Endodermal cell (in vitro differentiated cells): ENCODE measurements around the gene IL17RC. TPM values are rescaled to one million over a fixed set of nuclear protein-coding genes. Genes with fewer than 3 reads are reported as not detected.

Source experiments
- DNase-seq: peaks from one replicate; pipeline ENCODE4 v3.0.0-alpha.2; 2017
- H3K27ac ChIP-seq: 2 replicates; pipeline ENCODE4 v1.5.1; 2013; ENCODE audit warnings: mild to moderate bottlenecking, low read depth, low read length, moderate library complexity
- H3K27me3 ChIP-seq: 2 replicates; pipeline ENCODE4 v1.6.1; 2013; ENCODE audit warnings: mild to moderate bottlenecking, low read length, moderate library complexity; ENCODE audit not compliant: insufficient read depth, control insufficient read depth, poor library complexity, severe bottlenecking
- H3K36me3 ChIP-seq: 2 replicates; pipeline ENCODE4 v1.7.0; 2013; ENCODE audit warnings: mild to moderate bottlenecking, low read length, moderate library complexity; ENCODE audit not compliant: control insufficient read depth, insufficient read depth
- H3K4me1 ChIP-seq: one replicate; pipeline ENCODE4 v1.7.0; 2013; ENCODE audit warnings: low read length; ENCODE audit not compliant: control insufficient read depth, insufficient read depth
- H3K4me3 ChIP-seq: 2 replicates; pipeline ENCODE4 v1.5.1; 2013; ENCODE audit warnings: mild to moderate bottlenecking, low read length, moderate library complexity
- H3K9ac ChIP-seq: 2 replicates; pipeline ENCODE4 v1.6.1; 2013; ENCODE audit warnings: mild to moderate bottlenecking, low read length, moderate library complexity; ENCODE audit not compliant: poor library complexity, severe bottlenecking; ENCODE audit errors: extremely low read depth
- H3K9me3 ChIP-seq: 2 replicates; pipeline ENCODE4 v1.6.1; 2013; ENCODE audit warnings: mild to moderate bottlenecking, low read length, moderate library complexity; ENCODE audit not compliant: control insufficient read depth
- H3K27ac Mint-ChIP-seq: 2 replicates; pipeline ENCODE4 v1.8.0; 2020; ENCODE audit warnings: mixed read lengths
- H3K27me3 Mint-ChIP-seq: 2 replicates; pipeline ENCODE4 v1.8.0; 2021; ENCODE audit warnings: mild to moderate bottlenecking, mixed read lengths; ENCODE audit not compliant: insufficient read depth
- H3K36me3 Mint-ChIP-seq: 2 replicates; pipeline ENCODE4 v1.8.0; 2020; ENCODE audit warnings: low read depth, mixed read lengths
- H3K4me1 Mint-ChIP-seq: 2 replicates; pipeline ENCODE4 v1.8.0; 2020; ENCODE audit warnings: mixed read lengths
- H3K4me3 Mint-ChIP-seq: 2 replicates; pipeline ENCODE4 v1.8.0; 2020; ENCODE audit warnings: mild to moderate bottlenecking, moderate library complexity, mixed read lengths
- H3K9me3 Mint-ChIP-seq: 2 replicates; pipeline ENCODE4 v1.8.0; 2020; ENCODE audit warnings: mild to moderate bottlenecking, mixed read lengths
- WGBS, 2 experiments: methylation state at CpG; one replicate each; pipeline versions ENCODE4 v1.1.5 to v1.1.7; 2013; ENCODE audit warnings: missing lambda C conversion rate in 2 of 2, mixed read lengths in 1 of 2; ENCODE audit not compliant: insufficient coverage in 1 of 2, insufficient read length in 1 of 2; 5-methylcytosine and 5-hydroxymethylcytosine counted together
- total RNA-seq, 2 donors: library from RNA; stranded (reverse); fragmentation: NEBNext Ultra II Directional in 1 of 2; extraction: Animal tissue kit (Norgen Biotek cat#: 25700) in 1 of 2; gene quantifications; 2 replicates in 1 of 2; 3 replicates in 1 of 2; pipeline ENCODE4 v1.2.1, GENCODE V29; 2021
- TF ChIP-seq, protein P1 (sequence below): fragments of 200-600 bp; sonication (generic); conservative IDR thresholded peaks from 2 replicates; pipeline ENCODE4 v1.5.0; 2021; ENCODE audit warnings: antibody characterized with exemption, mild to moderate bottlenecking

IL17RC gene
- total RNA-seq, 2 donors from 2014 or later, result 15.7 to 19.0 TPM

DNA sequence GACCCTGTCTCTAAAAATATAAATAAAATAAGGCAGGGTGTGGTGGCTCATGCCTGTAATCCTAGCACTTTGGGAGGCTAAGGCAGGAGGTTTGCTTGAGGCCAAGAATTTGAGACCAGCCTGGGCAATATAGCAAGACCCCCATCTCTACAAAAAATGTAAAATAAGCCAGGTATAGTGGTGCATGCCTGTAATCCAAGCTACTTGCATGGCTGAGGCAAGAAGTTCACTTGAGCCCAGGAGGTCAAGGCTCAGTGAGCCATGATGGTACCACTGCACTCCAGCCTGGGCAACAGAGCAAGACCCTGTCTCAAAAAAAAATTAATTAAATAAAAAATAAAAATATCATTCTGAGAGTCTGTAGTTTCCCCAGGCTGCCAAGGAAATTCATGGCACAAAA, 30.6 kb upstream of the IL17RC start:
- Histone ChIP-seq H3K4me3 (no peak overlapping the region), H3K9ac (no peak overlapping the region), H3K36me3 (no peaks in the 10 kb centered on the region), H3K27ac (no peak overlapping the region), H3K9me3 (no peaks in the 10 kb centered on the region), H3K27me3 (peaks cover 7% of the 10 kb centered on the region), H3K4me1 (no peaks in the 10 kb centered on the region)
- Mint-ChIP-seq H3K27ac (no peak overlapping the region), H3K36me3 (no peaks in the 10 kb centered on the region), H3K27me3 (no peaks in the 10 kb centered on the region), H3K9me3 (no peaks in the 10 kb centered on the region), H3K4me3 (no peak overlapping the region), H3K4me1 (no peaks in the 10 kb centered on the region)
- TF ChIP-seq, protein P1, sequence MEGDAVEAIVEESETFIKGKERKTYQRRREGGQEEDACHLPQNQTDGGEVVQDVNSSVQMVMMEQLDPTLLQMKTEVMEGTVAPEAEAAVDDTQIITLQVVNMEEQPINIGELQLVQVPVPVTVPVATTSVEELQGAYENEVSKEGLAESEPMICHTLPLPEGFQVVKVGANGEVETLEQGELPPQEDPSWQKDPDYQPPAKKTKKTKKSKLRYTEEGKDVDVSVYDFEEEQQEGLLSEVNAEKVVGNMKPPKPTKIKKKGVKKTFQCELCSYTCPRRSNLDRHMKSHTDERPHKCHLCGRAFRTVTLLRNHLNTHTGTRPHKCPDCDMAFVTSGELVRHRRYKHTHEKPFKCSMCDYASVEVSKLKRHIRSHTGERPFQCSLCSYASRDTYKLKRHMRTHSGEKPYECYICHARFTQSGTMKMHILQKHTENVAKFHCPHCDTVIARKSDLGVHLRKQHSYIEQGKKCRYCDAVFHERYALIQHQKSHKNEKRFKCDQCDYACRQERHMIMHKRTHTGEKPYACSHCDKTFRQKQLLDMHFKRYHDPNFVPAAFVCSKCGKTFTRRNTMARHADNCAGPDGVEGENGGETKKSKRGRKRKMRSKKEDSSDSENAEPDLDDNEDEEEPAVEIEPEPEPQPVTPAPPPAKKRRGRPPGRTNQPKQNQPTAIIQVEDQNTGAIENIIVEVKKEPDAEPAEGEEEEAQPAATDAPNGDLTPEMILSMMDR, result no peak
- no peak for DNase-seq

DNA sequence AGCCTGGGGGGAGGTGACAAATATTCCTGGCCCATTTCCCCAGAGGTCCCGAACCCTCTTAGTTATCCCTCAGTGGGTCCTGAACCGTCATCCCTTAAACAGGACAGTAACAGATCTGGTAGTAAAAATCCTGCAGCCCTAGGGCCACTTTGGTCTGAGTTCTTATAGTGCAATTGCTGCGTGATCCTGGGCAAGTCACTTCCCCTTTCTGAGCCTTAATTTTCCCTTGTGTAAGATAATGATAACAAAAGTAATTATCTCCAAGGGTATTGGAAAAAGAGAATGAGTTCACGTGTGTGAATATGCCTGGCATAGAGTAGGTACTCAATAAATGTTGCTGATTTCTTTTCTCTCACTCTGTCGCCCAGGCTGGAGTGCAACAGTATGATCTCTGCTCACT, 29.4 kb upstream of the IL17RC start:
- H3K4me3 ChIP-seq, result no peak overlapping the region
- no peak for DNase-seq
- H3K36me3 ChIP-seq, result peaks cover 3% of the 10 kb centered on the region
- H3K4me1 ChIP-seq, result no peaks in the 10 kb centered on the region
- H3K4me3 Mint-ChIP-seq, result no peak overlapping the region
- no peaks in the 10 kb centered on the region for H3K4me1 Mint-ChIP-seq
- no peak overlapping the region for H3K9ac ChIP-seq
- H3K27ac Mint-ChIP-seq, result no peak overlapping the region
- TF ChIP-seq, protein P1, result no peak
- no peak overlapping the region for H3K27ac ChIP-seq
- H3K36me3 Mint-ChIP-seq, result peaks cover 6% of the 10 kb centered on the region
- H3K27me3 ChIP-seq, result peaks cover 7% of the 10 kb centered on the region
- no peaks in the 10 kb centered on the region for H3K9me3 ChIP-seq
- no peaks in the 10 kb centered on the region for H3K9me3 Mint-ChIP-seq
- no peaks in the 10 kb centered on the region for H3K27me3 Mint-ChIP-seq
- WGBS, 2 experiments, result 90 to 98% methylated on average over 5 of the region's 5 CpGs

DNA sequence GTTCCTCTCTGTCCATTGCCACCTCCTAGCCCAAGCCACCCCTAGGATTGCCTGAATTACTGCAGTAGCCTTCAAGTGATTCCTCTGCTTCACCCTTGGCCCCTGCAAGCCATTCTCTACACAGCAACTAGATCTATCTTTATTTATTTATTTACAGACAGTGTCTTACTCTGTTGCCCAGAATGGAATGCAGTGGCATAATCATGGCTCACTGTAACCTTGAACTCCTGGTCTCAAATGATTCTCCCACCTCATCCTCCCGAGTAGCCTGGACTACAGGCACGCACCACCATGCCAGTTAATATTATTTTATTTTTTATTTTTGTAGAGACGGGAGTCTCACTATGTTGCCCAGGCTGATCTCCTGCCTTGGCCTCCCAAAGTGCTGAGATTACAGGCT, 28.4 kb upstream of the IL17RC start:
- H3K27ac Mint-ChIP-seq, result no peak overlapping the region
- WGBS, 2 experiments, result 88 to 100% methylated on average over 1 to 2 of the region's 3 CpGs
- H3K4me1 ChIP-seq, result no peaks in the 10 kb centered on the region
- H3K36me3 ChIP-seq, result peaks cover 14% of the 10 kb centered on the region
- DNase-seq, result no peak
- H3K36me3 Mint-ChIP-seq, result peaks cover 15% of the 10 kb centered on the region
- no peaks in the 10 kb centered on the region for H3K27me3 Mint-ChIP-seq
- no peaks in the 10 kb centered on the region for H3K4me1 Mint-ChIP-seq
- no peak overlapping the region for H3K4me3 ChIP-seq
- peaks cover 7% of the 10 kb centered on the region for H3K27me3 ChIP-seq
- TF ChIP-seq, protein P1, result no peak
- H3K9me3 ChIP-seq, result no peaks in the 10 kb centered on the region
- no peak overlapping the region for H3K4me3 Mint-ChIP-seq
- no peaks in the 10 kb centered on the region for H3K9me3 Mint-ChIP-seq
- no peak overlapping the region for H3K9ac ChIP-seq
- H3K27ac ChIP-seq, result no peak overlapping the region
